ENCODE results near the gene CLDN10.

Gene CLDN10

GRCh38 chr13:95601906-95602305 lies 49.4 kb downstream of the CLDN10 start:
- no peak overlapping the region for H3K4me3 ChIP-seq (ENCODE audit: low read depth, low read length)
- no peak for TF ChIP-seq CTCF (IDR thresholded peaks at IDR 0.05; ENCODE audit: insufficient read depth, low read depth, low read length, missing control alignments)
- no peak for DNase-seq (ENCODE audit: low read depth)

- H3K4me3 ChIP-seq (ENCODE audit: low read depth, low read length): no peak overlapping the region
- no peak for DNase-seq (ENCODE audit: low read depth)
- no peak for TF ChIP-seq CTCF (IDR thresholded peaks at IDR 0.05; ENCODE audit: insufficient read depth, low read depth, low read length, missing control alignments)
These were observed 51.5 kb downstream of the CLDN10 start for GRCh38 chr13:95603887-95604555.

- no peak for TF ChIP-seq CTCF (IDR thresholded peaks at IDR 0.05; ENCODE audit: insufficient read depth, low read depth, low read length, missing control alignments)
- DNase-seq (ENCODE audit: low read depth): no peak
These were observed 52.0 kb downstream of the CLDN10 start for GRCh38 chr13:95604556-95604915.

GRCh38 chr13:95605448-95606125 lies 53.1 kb downstream of the CLDN10 start:
- no peak overlapping the region for H3K4me3 ChIP-seq (ENCODE audit: low read depth, low read length)
- DNase-seq (ENCODE audit: low read depth): no peak
- TF ChIP-seq CTCF (IDR thresholded peaks at IDR 0.05; ENCODE audit: insufficient read depth, low read depth, low read length, missing control alignments): no peak

More at GRCh38 chr13:95604556-95604915, 52.0 kb downstream of the CLDN10 start:
- H3K4me3 ChIP-seq (ENCODE audit: low read depth, low read length): no peak overlapping the region

- no peak for TF ChIP-seq CTCF (IDR thresholded peaks at IDR 0.05; ENCODE audit: insufficient read depth, low read depth, low read length, missing control alignments)
- DNase-seq (ENCODE audit: low read depth): no peak
- H3K4me3 ChIP-seq (ENCODE audit: low read depth, low read length): no peak overlapping the region
These were observed 54.8 kb downstream of the CLDN10 start for GRCh38 chr13:95607366-95607765.

- no peak overlapping the region for H3K4me3 ChIP-seq (ENCODE audit: low read depth, low read length)
- no peak for TF ChIP-seq CTCF (IDR thresholded peaks at IDR 0.05; ENCODE audit: insufficient read depth, low read depth, low read length, missing control alignments)
- peak; percentile 71 for DNase-seq (ENCODE audit: low read depth)
These were observed 56.3 kb downstream of the CLDN10 start for GRCh38 chr13:95608640-95609323.

All from GM12865 (cell line).